HCT116 (cell line): ENCODE measurements around the gene PNRC2. TPM values are rescaled to one million over a fixed set of nuclear protein-coding genes. Genes with fewer than 3 reads are reported as not detected.

Experiments used
- ATAC-seq: fragments of 200-7000 bp; cut with Tn5 transposase; 2 replicates; pipeline ENCODE4 v1.9.1; 2020; ENCODE audit warnings: mild to moderate bottlenecking, moderate library complexity
- BruUV-seq: library from RNA; stranded (reverse); fragments of 400-500 nt; replicated peaks from 2 replicates; lab custom pipeline; 2021; lab: Mats Ljungman, UMichigan
- CTCF ChIA-PET: fragments of 300-600 bp; sonication (Branson Sonifier 250); formaldehyde crosslinking; loops from one replicate; lab custom pipeline; 2021; ENCODE audit warnings: antibody characterized with exemption; lab: Charles Lee
- POLR2A ChIA-PET: fragments of 300-600, 350-600 bp; sonication (Branson Sonifier 250); formaldehyde crosslinking; loops from one replicate; lab custom pipeline; 2021; ENCODE audit warnings: antibody characterized with exemption; lab: Charles Lee
- RAD21 ChIA-PET, 2 experiments: fragments of 300-600 bp; sonication (Branson Sonifier 250); formaldehyde crosslinking; loops; one replicate each; lab custom pipeline; 2023; ENCODE audit warnings: low total read pairs in 2 of 2; ENCODE audit not compliant: uncharacterized antibody in 2 of 2, unreplicated experiment in 2 of 2, low non-redundant PET in 1 of 2; lab: Charles Lee
- DNase-seq: peaks from one replicate; pipeline ENCODE4 v3.0.0-alpha.2; 2010; ENCODE audit warnings: low read depth, low spot score
- H2AFZ ChIP-seq: fragments of 200-600 bp; shearing (Covaris generic), sonication (generic); 2 replicates; pipeline ENCODE4 v1.6.1; 2017; ENCODE audit warnings: low read depth, mixed run types, mixed read lengths, antibody characterized with exemption, low read length; ENCODE audit not compliant: poor library complexity, severe bottlenecking
- H3K27ac ChIP-seq: 2 replicates; pipeline ENCODE4 v1.5.1; 2012; ENCODE audit warnings: low read depth, low read length
- H3K27me3 ChIP-seq: fragments of 200-600 bp; sonication (generic); 2 replicates; pipeline ENCODE4 v1.6.1; 2016; ENCODE audit warnings: mixed run types, low read length, mixed read lengths; ENCODE audit not compliant: insufficient read depth
- H3K36me3 ChIP-seq, 2 experiments: fragments of 200-500 bp in 1 of 2; fragments of 200-600 bp in 1 of 2; sonication (Bioruptor generic) in 1 of 2; sonication (generic) in 1 of 2; 2 replicates each; pipeline versions ENCODE4 v1.5.1 to v1.6.1; 2014 to 2016; ENCODE audit warnings: low read length in 2 of 2, inconsistent platforms in 1 of 2, mixed read lengths in 1 of 2, mixed run types in 1 of 2; ENCODE audit not compliant: insufficient read depth in 2 of 2, control insufficient read depth in 1 of 2
- H3K4me1 ChIP-seq, 2 experiments: fragments of 200-600 bp in 1 of 2; sonication (generic) in 1 of 2; 2 replicates each; pipeline versions ENCODE4 v1.5.1 to v1.6.1; 2012 to 2017; ENCODE audit warnings: low read length in 2 of 2, inconsistent platforms in 1 of 2, mild to moderate bottlenecking in 1 of 2, mixed read lengths in 1 of 2, mixed run types in 1 of 2, moderate library complexity in 1 of 2; ENCODE audit not compliant: insufficient read depth in 2 of 2, control insufficient read depth in 1 of 2
- H3K4me2 ChIP-seq: fragments of 200-600 bp; sonication (generic); 2 replicates; pipeline ENCODE4 v1.6.1; 2017; ENCODE audit warnings: mixed run types, low read length, mixed read lengths
- H3K4me3 ChIP-seq, 2 experiments: fragments of 200-600 bp in 1 of 2; sonication (generic) in 1 of 2; replicated peaks in 1 of 2; 2 replicates each; pipeline ENCODE4 v1.5.1; 2011 to 2016; ENCODE audit warnings: low read length in 2 of 2, control low read depth in 1 of 2, low read depth in 1 of 2, mild to moderate bottlenecking in 1 of 2, mixed read lengths in 1 of 2, mixed run types in 1 of 2
- H3K79me2 ChIP-seq: fragments of 200-600 bp; sonication (generic); 2 replicates; pipeline ENCODE4 v1.6.1; 2017; ENCODE audit warnings: mild to moderate bottlenecking, mixed run types, low read length, moderate library complexity, mixed read lengths; ENCODE audit not compliant: insufficient read depth
- H3K9ac ChIP-seq: fragments of 200-600 bp; sonication (generic); 2 replicates; pipeline ENCODE4 v1.6.1; 2016; ENCODE audit warnings: low read length, mixed read lengths
- H3K9me2 ChIP-seq: fragments of 200-600 bp; sonication (generic), shearing (Covaris generic); 2 replicates; pipeline ENCODE4 v1.6.1; 2017; ENCODE audit warnings: mixed run types, mild to moderate bottlenecking, moderate library complexity; ENCODE audit not compliant: insufficient read depth
- H3K9me3 ChIP-seq, 2 experiments: fragments of 200-500 bp in 1 of 2; fragments of 200-600 bp in 1 of 2; sonication (Bioruptor generic) in 1 of 2; sonication (generic) in 1 of 2; 2 replicates each; pipeline ENCODE4 v1.6.1; 2014 to 2017; ENCODE audit warnings: low read length in 2 of 2, mixed read lengths in 2 of 2, inconsistent platforms in 1 of 2, low read depth in 1 of 2, mild to moderate bottlenecking in 1 of 2, mixed run types in 1 of 2, moderate library complexity in 1 of 2; ENCODE audit not compliant: control insufficient read depth in 1 of 2, insufficient read depth in 1 of 2
- H4K20me1 ChIP-seq: fragments of 200-600 bp; sonication (generic), shearing (Covaris generic); 2 replicates; pipeline ENCODE4 v1.6.1; 2017; ENCODE audit warnings: mixed run types, mild to moderate bottlenecking, moderate library complexity; ENCODE audit not compliant: insufficient read depth
- CBX3 ChIP-seq: IDR thresholded peaks from 2 replicates; pipeline ENCODE4 v1.6.1; 2012; ENCODE audit warnings: low read depth
- CEBPB ChIP-seq: IDR thresholded peaks from 2 replicates; pipeline ENCODE4 v1.6.1; 2012; ENCODE audit warnings: low read depth
- EGR1 ChIP-seq: IDR thresholded peaks from 2 replicates; pipeline ENCODE4 v1.6.1; 2012; ENCODE audit warnings: low read depth
- EZH2 ChIP-seq: fragments of 200-600 bp; sonication (generic); IDR thresholded peaks from 2 replicates; pipeline ENCODE4 v1.6.1; 2017; ENCODE audit warnings: antibody characterized with exemption, mixed run types
- FOSL1 ChIP-seq: IDR thresholded peaks from 2 replicates; pipeline ENCODE4 v1.6.1; 2012; ENCODE audit warnings: low read depth
- POLR2A ChIP-seq: IDR thresholded peaks from 2 replicates; pipeline ENCODE4 v1.7.0; 2011; ENCODE audit warnings: borderline replicate concordance; ENCODE audit not compliant: insufficient read depth, insufficient read length; ENCODE audit errors: extremely low read depth
- POLR2AphosphoS5 ChIP-seq: IDR thresholded peaks from 2 replicates; pipeline ENCODE4 v1.6.1; 2011; ENCODE audit warnings: mild to moderate bottlenecking, low read depth, low read length, moderate library complexity
- RAD21 ChIP-seq: IDR thresholded peaks from 2 replicates; pipeline ENCODE4 v1.6.1; 2012; ENCODE audit warnings: low read depth, mild to moderate bottlenecking
- SIN3A ChIP-seq: IDR thresholded peaks from 2 replicates; pipeline ENCODE4 v1.6.1; 2012; ENCODE audit warnings: low read depth
- SP1 ChIP-seq: IDR thresholded peaks from 2 replicates; pipeline ENCODE4 v1.6.1; 2012; ENCODE audit warnings: low read depth
- SRF ChIP-seq: IDR thresholded peaks from 2 replicates; pipeline ENCODE4 v1.6.1; 2012; ENCODE audit warnings: low read depth
- YY1 ChIP-seq: IDR thresholded peaks from 2 replicates; pipeline ENCODE4 v1.6.1; 2011; ENCODE audit warnings: low read length, low read depth, moderate library complexity, mild to moderate bottlenecking; ENCODE audit not compliant: insufficient replicate concordance; ENCODE audit errors: extremely low read depth
- ZFX ChIP-seq: fragments of 450-650 bp; IDR thresholded peaks from 2 replicates; pipeline ENCODE4 v1.6.1; 2017
- ZNF274 ChIP-seq: fragments of 200-500 bp; sonication (Bioruptor generic); IDR thresholded peaks from 2 replicates; pipeline ENCODE4 v1.6.1; 2014; ENCODE audit warnings: mild to moderate bottlenecking, low read depth, low read length, inconsistent platforms
- intact Hi-C: fragments of 100-400 bp; cut with micrococcal nuclease; formaldehyde crosslinking; loops from 2 replicates; pipeline ENCODE4 v1.10.0; 2022
- total RNA-seq: library from RNA; stranded (reverse); gene quantifications from one replicate; pipeline ENCODE4 v1.2.1, GENCODE V29; 2021; ENCODE audit not compliant: unreplicated experiment
- TF ChIP-seq, protein P1 (sequence below): IDR thresholded peaks from 2 replicates; pipeline ENCODE4 v1.6.1; 2011; ENCODE audit warnings: mild to moderate bottlenecking, low read length, moderate library complexity; ENCODE audit not compliant: insufficient replicate concordance; ENCODE audit errors: extremely low read depth
- TF ChIP-seq, protein P2 (sequence below): IDR thresholded peaks from 2 replicates; pipeline ENCODE4 v1.6.1; 2012

The PNRC2 gene
- total RNA-seq, 1 experiment from 2014 or later = 92.1 TPM

DNA sequence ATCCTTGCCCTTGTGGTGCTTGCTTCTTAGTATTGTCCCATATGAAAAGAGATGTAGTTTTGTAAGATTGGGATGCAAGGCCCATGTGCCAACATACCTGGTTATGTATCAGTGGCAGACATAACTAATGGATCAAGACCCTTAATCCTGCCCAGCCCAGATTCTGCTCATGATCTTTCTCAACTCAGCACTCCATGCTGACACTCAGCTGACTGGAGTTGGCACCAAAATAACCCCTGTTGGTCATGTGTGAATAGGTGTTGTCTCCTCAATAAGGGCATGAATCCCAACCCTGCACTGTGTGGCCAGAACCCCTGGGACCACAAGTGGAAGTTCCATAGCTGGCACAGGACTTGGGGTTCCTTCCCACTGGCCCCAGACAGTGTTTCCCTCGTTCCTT lies 32.5 kb upstream of the PNRC2 start:
- BruUV-seq = no TSS peak
- H3K27me3 ChIP-seq = no peaks in the 10 kb centered on the region
- H3K27ac ChIP-seq = no peak overlapping the region
- H3K36me3 ChIP-seq = no peaks in the 10 kb centered on the region
- no peak overlapping the region for H2AFZ ChIP-seq
- no peaks in the 10 kb centered on the region for H3K79me2 ChIP-seq
- no peaks in the 10 kb centered on the region for H4K20me1 ChIP-seq
- RAD21 ChIA-PET = no interaction called here
- TF ChIP-seq CBX3 (no peak), POLR2AphosphoS5 (no peak), ZFX (no peak), POLR2A (no peak), EZH2 (no peak), SIN3A (no peak), FOSL1 (no peak), ZNF274 (no peak)
- TF ChIP-seq, protein P1, sequence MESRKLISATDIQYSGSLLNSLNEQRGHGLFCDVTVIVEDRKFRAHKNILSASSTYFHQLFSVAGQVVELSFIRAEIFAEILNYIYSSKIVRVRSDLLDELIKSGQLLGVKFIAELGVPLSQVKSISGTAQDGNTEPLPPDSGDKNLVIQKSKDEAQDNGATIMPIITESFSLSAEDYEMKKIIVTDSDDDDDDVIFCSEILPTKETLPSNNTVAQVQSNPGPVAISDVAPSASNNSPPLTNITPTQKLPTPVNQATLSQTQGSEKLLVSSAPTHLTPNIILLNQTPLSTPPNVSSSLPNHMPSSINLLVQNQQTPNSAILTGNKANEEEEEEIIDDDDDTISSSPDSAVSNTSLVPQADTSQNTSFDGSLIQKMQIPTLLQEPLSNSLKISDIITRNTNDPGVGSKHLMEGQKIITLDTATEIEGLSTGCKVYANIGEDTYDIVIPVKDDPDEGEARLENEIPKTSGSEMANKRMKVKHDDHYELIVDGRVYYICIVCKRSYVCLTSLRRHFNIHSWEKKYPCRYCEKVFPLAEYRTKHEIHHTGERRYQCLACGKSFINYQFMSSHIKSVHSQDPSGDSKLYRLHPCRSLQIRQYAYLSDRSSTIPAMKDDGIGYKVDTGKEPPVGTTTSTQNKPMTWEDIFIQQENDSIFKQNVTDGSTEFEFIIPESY = no peak
- TF ChIP-seq, all 23 proteins: peak for 0
- Histone ChIP-seq H3K9me2 (no peaks in the 10 kb centered on the region), H3K4me1 (no peaks in the 10 kb centered on the region), H3K9ac (no peak overlapping the region), H3K9me3 (no peaks in the 10 kb centered on the region), H3K4me3 (no peak overlapping the region), H3K4me2 (no peak overlapping the region)
- intact Hi-C loops = no loop called here
- ATAC-seq (no peak), DNase-seq (no peak)
- CTCF ChIA-PET = no interaction called here
- POLR2A ChIA-PET = no interaction called here

DNA sequence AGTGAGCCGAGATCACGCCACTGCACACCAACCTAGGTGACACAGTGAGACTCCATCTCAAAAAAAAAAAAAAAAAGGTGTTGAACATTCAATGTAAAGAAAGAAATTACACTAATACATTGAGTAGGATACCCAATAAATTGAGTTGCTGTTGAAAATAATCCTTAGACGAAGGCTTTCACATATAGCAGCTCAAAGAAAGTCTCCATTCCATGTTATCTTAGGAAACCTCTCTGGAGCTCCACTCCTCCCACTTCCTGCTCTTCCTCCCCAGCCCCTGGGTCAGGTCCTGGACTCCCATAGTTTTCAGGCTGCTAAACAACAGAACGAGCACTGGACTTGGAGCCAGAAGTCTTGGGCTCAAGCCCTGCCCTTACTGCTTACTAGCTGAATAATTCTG lies 30.8 kb upstream of the PNRC2 start:
- no peak overlapping the region for H3K27ac ChIP-seq
- H3K9me3 ChIP-seq = no peaks in the 10 kb centered on the region
- H3K36me3 ChIP-seq = no peaks in the 10 kb centered on the region
- DNase-seq (no peak), ATAC-seq (no peak)
- no peaks in the 10 kb centered on the region for H3K9me2 ChIP-seq
- H3K27me3 ChIP-seq = no peaks in the 10 kb centered on the region
- intact Hi-C loops = no loop called here
- H3K9ac ChIP-seq = no peak overlapping the region
- H3K4me3 ChIP-seq = no peak overlapping the region
- no TSS peak for BruUV-seq
- H4K20me1 ChIP-seq = no peaks in the 10 kb centered on the region
- no peak overlapping the region for H2AFZ ChIP-seq
- H3K79me2 ChIP-seq = no peaks in the 10 kb centered on the region
- no peak overlapping the region for H3K4me2 ChIP-seq
- CTCF ChIA-PET = interaction anchor here (1.7 kb wide), 1 partner anchor 12 kb away, joined by 7 read pairs; no protein-coding TSS in a partner anchor
- RAD21 ChIA-PET = no interaction called here
- H3K4me1 ChIP-seq = no peaks in the 10 kb centered on the region
- POLR2A ChIA-PET = no interaction called here
- TF ChIP-seq EGR1 (no peak), YY1 (no peak), SP1 (no peak), CEBPB (no peak), RAD21 (no peak), EZH2 (no peak), SIN3A (no peak), SRF (no peak)
- TF ChIP-seq, protein P1 = no peak
- TF ChIP-seq, protein P2, sequence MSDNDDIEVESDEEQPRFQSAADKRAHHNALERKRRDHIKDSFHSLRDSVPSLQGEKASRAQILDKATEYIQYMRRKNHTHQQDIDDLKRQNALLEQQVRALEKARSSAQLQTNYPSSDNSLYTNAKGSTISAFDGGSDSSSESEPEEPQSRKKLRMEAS = no peak
